Activated T-cell treated with anti-CD3 and anti-CD28 coated beads for 4 hours (primary cell): Measurements from ENCODE around the gene MYL10.

Experiments
- DNase-seq: peaks from one replicate; pipeline ENCODE4 v3.0.0-alpha.2; 2020

Gene MYL10

DNA sequence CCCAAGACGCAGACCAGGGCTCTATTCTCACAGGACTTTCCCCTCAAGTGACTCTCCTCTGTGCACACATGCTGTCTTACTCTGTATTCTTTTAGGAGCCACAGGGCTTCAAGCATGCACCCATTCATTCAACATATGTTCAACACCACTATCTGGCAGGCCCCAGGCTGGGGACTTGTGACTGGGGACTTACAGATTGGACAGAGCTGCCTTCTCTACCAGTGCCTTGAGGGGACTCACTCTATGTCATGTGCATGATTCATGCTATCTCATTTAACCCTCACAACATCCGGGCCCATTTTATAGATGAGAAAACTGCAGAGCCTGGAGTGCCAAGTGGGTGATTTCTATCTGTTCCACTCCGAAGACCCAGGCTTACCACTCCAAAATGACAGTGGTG is 34.3 kb downstream of the MYL10 start:
- DNase-seq = no peak

DNA sequence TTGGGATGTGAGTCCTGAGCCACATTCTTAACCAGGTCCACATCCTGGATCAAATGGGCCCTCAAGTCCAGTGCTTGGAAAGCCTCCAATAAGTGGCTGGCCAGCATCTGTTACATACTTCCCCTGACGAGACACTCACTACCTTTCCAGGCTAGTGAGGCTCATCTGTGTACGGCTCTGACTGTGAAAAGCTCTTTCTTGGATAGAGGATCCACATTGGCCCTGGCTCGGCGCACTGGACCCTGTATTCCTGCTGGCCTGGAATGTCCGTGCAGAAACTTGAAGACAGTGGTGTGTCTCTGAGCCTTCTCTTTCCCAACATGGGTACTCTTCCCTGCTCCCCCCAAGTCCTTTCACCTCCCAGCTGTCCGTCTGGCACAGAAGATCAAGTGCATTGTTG is 35.5 kb downstream of the MYL10 start:
- no peak for DNase-seq

DNA sequence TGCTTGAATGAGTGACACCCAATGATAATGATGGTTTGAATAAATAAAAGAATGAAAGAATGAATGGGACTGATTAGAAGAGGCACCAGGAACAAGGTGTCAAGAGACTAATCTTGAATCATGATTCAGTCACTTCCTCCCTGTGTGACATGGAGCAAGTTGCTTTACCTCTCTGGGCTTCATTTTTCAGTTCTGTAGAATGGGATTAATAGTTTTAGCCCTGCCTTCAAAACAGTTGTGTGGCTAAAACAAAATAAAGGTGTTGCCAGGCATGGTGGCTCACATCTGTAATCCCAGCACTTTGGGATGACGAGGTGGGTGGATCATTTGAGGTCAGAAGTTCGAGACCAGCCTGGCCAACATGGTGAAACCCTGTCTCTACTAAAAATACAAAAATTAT is 37.6 kb downstream of the MYL10 start:
- DNase-seq = no peak

DNA sequence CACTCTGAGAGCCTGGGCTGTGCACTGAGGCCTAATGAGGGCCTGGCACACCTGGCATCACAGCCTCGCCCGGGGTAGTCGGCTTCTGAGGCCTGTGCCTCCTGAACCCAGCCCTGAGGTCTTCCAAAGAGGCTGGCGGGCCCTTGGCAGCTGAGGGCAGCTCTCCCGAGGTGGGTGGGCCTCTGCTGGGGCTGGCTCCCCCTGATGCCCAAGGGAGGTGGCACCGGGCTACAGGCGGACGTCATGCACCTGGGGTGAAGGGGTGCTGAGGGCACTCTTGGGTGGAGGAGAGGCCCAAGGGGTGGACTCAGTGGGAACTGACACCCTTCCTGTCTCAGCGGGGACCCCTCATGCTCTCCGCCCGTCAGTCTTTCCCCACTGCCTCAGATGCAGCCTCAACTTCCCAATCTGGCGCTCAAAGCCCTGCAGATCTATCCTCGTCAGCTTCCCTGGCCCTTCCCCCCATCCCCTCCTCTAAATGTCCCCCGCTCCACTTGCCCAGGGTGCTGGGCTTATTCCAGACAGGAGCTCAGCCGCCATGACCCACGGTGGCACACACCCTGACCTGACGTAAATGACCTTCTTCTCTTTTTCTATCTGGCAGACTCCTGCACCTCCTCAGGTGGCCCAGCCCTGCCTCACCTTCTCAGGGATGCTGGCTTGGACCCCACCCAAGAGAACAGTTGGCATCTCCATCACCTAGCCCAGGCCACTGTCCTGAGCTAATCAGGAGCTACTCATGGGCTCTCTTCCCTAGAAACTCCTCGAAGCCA is 38.2 kb downstream of the MYL10 start:
- no peak for DNase-seq

DNA sequence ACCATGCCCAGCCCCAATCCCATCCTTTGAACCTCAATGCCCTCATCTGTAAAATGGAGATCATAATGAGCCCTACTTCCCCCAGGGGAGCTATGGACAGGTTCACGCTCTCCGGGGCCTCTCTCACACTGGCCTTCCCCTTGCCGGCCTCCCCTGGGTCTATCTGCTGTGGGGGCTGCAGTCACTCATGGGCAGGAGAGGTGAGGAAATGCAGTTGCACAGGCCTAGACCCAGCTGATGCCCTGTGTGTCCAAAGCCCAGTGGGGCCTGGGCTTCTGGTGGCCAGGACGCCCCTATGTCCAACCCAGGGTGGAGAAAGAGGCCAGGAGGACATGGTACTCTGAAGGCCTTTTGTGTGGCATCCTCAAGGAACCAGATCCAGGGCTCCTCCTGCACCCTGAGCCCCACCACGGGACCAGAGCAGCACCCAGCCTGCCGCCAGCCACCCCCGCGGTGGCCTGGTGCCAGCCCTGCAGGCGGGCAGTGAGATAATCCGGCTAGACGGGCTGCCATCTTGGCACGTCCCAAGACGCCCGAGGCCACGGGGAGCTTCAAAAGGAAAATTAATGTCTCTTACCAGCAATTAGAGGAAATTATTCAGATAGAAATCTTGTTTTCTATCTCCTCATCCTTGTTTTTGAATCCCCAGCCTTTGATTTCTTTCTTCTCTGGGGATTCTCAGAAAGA is 39.0 kb downstream of the MYL10 start:
- no peak for DNase-seq

DNA sequence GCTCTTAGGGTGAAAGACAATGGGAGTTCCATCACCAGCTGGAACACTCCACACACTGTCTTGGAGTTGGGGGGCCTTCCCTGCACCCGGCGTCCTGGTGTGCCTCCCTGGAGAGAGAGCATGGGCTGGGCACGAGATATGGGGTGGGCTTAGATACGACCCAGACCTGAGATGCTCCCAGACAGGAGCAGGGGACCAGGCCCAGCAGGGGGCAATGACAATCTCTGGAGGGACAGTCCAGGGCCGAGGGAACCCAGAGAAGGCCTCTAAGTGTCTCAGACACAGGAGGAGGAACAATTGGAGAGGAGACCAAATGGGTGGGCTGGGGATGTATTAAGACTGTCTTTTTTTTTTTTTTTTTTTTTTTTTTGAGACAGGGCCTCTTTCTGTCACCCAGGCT is 40.0 kb downstream of the MYL10 start:
- no peak for DNase-seq

DNA sequence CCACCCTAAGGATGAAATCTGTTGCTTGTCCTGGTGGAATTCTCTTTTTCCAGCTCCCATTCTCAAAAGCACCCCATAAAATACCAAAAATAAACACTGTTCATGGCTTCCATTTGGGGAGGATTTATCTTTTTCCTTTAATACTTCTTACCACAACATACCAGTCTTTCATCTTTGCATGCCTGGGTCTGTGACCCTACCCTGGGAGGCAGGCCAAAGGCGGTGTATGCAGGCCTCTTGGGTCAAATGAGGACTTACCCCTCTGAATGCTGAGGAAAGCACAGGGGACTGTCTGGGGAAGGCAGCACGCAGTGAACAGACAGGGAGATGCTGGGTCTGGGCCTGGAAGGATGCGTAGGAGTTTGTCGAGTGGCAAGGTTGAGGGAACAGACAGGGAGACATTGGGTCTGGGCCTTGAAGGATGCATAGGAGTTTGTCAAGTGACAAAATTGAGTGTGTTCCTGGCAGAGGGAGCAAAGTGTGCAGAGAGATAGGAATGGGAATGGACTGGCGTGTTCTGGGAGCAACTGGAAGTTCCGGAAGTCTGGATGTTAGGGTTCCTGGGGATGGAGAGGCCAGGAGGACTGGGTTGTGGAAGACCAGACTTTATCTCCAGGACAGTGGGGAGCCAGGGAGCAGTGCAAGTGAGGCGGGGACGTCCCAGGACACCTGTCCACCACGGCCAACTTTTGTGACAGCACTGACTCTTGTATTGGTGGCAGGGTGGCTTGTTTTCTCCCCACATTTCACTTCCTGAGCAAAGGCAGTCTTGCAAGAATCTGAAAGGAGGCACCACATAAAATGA is 40.8 kb downstream of the MYL10 start:
- no peak for DNase-seq

DNA sequence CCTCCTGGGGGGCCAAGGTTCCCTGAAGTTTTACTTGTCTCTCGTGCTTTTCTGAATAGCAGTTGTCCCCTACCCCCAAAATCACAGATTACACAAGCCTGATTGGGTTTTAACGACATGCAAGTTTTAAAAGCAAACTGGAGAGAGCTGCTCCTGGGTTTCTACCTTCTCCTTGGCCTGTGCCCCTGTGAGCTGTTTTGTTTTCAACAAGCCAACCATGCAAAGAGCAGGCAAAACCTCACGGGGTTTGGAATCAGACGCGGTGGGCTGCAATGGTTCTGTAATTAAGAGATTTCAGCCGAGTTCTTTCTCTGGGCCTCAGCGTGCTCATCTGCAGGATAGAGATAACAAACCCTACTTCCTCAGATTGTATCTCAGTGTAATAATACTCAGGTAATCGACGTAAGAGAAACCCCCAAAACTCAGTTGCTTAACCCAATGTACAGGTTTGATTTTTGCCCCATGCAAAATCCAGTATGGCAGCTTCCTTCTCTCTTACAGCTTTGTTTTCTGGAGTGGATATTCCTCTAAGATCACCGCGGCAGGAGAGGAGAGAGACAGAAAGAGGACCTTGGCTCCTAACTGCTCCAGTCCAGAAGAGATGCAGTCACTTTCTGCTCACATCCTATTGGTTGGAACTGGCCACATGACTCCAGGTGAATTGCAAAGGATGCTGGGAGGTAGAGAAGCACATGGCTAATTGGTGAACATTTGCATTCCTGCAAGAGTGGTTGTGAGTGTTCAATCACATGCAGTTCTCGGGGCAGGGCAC is 42.0 kb downstream of the MYL10 start:
- no peak for DNase-seq

DNA sequence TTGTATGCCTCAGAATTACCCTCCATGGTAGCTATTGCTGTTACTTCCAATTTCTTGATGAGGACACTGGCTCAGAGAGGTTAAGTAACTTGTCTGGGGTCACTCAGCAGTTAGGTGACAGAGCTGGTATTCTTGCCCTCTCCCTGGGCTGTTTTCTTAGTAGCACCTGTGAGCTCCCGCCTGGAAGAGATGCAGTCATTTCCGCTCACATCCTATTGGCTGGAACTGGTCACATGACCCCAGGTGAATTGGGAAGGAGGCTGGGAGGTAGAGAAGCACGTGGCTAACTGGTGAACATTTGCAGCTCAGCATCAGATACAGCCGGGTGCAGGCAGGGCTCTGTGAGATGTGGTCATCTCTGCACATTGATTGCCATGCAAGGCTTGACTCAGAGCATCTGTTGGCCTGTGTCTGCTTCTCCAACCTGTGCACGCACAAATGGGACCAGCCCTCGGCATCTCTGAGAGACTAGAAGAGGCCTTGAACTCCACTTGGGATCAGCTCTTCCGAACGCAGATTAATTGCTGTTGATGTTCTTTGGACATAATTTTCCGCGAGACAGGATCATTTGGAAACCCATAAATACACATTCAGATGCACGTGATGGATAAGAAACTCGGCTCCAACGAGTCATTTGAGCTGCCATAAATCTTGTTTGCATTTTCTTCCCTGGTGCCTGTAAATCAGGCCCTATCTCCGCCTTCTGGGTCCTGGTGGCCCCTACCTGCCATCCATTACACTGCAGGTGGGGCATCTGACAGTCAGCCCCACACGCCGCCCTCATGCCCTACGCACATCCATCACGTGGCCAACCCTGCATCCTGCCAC is 42.8 kb downstream of the MYL10 start:
- no peak for DNase-seq

DNA sequence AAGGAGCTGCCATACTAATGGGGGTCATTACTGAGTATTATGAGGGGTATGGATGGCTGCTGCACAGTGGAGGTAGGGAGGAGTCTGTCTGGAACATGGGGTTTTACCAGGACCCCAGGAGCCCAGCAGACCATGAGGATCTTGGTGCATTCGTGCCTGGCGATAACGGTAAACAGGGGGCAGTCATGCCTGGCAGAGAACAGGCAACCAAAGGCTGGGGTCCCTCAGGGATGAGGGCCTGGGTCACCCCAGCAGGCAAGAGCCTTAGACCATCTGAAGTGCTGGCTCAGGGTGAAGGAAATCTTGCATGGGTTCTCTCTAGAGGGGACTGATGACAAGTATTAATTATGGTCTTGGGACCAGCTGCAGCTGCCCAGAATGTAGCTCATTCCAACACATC is 46.1 kb downstream of the MYL10 start:
- DNase-seq = no peak

DNA sequence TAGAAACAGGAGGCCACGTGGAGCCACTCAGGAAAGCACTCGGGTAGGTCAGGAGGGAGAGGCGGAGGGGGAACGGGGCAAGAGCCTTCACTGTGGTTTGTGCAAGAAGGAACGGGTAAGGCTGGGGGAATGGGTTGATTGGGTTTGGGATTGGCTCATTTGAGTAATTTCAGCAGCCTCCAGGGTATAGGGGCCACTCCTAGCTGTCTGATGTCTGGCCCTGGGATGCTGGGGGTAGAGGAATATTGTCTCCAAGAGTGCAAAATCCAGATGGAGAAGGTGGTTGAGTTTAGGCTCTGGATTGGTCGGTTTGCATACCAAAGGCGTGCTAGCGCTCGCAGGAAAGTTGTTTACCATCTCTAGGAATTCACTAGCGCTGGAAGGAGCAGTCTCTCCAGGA is 47.2 kb downstream of the MYL10 start:
- DNase-seq = no peak

DNA sequence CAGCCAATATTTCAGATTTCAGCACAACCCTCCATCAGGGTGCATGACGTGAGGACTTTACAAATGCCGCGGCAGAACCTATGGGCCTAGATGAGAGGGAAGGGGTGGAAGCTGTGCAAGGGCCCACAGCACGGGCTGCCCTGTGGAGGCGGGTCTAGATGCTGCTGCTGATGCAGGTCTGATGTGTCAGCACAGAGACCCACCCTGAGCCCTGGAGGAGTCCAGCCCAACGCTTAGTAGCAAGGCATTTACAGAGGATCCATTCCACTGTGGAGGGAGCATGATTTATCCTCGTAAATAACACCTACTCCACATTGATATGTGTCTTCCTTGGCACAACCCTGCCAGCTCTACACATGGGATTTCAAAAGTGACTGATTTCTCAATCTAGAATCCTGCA is 48.5 kb downstream of the MYL10 start:
- DNase-seq = no peak

DNA sequence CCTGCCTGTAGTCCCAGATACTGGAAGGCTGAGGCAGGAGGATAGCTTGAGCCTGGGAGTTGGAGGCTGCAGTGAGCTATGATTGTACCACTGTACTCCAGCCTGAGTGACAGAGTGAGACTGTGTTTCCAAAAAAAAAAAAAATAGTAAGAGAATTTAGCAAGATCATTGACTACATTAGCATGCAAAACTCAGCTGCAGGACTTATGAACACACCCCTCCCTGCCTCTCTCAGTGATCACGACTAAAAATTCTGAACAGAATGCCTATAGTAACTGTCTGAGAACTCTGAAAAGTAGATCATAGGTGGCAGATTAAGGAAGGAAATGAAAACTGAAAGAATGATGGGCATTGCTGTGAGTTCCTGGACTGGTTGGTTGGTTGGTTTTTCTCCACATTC is 50.5 kb downstream of the MYL10 start:
- no peak for DNase-seq

DNA sequence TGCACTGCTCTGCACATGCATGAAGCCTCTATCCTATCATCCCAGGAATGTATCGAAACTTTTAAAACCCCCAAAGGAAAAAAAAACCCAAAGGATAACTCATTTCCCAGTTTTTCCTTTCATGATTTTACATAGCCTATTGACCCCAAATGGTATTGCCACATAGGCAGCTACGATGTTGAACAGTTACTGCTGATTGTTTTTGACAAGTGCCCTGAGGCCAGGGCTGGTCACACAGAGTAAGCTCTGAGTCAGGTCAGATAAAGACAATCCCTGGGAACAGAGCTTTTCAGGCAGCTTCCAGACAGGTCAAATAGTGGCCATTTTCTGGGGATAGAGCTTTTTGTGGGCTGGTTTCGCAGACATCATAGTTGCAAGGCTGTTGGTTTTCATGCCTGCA is 52.1 kb downstream of the MYL10 start:
- DNase-seq = no peak

DNA sequence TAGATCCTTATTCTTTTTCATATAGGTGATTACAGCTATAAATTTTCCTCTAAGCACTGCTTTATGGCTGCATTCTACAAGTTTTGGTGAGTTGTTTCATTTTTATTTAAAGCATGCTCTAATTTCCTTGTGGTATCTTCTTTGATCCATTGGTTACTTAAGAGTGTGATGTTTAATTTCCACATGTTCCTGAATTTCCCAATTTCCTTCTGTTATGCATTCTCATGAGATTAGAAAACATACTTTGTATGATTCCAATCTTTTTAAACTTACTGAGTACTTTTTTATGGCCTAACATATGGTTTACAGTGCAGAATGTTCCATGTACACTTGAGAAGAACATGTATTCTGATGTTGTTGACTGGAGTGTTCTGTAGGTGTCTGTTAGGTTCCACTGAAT is 53.4 kb downstream of the MYL10 start:
- DNase-seq = no peak

DNA sequence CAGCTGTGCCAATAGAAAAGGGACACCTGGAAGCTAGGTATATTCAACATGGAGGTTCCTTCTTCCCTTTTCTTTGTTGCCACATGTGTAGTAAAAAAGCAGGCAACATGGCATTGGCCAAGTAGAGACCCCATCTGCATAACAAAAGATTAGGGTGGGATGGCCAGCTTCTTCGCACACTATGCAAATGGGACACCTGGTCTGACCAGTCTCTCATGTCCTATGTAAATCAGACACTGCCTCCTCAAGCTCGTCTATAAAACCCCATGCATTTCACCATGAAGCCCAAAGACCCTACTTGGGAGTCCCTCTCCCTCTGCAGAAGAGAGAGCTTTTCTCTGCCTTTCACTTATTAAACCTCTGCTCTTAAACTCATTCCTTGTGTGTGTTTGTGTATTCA is 53.9 kb downstream of the MYL10 start:
- no peak for DNase-seq

DNA sequence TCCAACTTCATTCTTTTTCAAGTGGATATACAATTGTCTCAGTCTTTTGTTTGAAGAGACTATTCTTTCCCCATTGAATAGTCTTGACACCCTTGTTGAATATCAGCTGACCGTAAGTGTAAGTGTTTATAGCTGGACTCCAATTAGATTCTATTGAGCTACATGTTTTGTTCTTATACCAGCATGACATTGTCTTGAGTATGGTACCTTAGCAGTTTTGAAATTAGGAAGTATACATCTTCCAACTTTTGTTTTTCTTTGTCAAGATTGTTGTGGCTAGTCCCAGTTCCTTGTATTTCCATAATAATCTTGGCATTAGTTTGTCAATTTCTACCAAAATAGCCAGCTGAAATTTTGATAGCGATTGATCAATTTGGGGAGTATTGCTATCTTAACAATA is 56.9 kb downstream of the MYL10 start:
- DNase-seq = no peak

DNA sequence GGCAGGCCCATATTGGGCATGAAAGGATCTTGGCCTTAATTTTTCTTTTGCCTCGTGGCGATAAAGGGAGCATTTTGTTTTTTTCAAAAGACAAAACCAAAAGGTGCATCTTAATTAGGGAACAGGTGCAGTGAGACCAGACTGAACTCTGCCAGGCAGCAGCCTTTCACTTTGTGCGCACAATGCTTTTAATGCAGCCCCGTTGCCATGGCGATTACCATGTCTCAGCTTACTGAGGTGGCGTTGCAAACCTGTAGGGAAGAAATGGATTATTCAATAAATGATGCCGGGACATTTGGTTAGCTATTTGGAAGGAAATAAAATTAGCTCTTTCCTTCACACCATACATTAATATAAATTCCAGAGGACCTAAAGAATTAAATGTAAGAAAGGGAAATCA is 61.9 kb downstream of the MYL10 start:
- DNase-seq = no peak

DNA sequence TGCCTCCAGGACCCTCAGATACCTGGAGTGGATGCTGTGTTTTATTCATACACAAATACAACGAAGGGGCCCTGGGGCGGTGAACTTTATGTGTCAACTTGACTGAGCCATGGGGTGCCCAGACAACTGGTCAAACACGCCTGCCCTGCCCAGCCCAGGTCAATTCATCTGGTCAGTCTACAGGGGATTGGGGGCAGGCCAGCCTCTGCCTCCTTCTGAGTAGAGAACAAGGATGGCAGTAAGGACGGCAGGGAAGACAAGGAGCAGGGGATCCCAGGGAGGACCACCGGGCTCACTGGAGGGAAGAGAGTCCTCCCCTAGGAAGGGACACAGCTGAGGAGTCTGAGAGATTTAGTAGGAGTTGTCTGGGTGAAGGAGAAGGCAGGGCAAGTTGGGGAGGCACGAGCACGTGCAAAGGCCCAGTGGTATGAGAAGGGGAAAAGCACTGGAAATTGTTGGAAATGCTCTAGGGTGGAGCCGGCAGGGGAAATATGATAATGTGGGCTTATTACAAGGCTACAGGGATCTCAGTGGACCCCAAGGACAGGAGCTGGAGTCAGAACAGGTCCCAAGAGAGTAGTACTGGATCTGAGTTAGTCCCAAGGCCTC is 63.4 kb downstream of the MYL10 start:
- no peak for DNase-seq

DNA sequence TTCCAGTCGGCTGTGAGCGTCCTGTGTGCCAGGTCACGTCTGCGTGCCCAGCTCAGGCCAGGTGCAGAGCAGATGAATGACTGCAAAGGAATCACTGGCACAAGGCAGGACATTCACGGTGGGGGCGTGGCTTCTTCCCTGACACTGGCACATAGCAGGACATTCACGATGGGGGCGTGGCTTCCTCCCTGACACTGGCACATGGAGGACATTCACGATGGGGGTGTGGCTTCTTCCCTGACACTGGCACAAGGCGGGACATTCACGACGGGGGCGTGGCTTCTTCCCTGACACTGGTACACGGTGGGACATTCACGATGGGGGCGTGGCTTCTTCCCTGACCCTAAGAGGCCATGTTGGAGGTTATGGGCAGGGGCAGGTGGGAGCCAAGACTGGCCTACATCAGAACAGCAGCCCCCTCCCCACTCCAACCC is 64.3 kb downstream of the MYL10 start:
- DNase-seq = no peak

DNA sequence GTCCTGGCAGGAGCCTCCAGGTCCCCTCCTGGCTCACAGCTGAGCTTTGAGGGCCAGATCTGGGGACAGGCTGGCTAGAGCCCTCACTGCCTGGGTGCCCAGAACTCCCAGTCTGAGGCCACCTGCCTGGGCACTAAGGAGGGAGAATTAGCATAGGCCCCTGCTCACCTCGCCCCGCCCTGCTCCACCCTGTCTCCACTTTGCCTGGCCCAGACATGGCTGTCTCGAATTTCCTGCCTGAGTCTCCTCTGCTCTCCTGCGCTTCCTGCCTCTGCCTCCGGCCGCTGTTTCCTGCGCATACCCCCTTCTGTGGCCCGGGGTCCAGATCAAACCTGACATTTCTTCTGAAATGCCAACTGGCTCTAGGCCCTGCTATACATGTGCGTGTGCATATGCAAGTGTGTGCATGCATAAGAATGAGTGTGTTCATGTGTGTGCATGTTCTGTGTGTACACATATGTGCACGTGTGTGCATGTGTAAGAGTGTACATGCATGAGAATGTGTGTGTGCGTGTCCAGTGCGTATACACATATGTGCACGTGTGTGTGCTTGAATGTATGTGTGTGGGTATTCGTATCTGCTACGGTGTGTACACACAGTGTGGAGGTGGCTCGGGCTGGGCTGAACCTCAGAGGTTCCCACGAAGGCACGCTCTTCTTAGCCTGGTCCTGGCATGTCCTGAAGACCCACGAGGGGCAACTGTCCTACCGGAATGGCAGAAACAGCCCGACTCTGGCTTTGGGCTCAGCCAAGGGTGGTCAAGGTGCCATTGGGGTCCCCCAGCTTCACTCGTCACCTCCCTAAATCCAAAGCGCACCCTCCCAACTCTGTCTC is 64.9 kb downstream of the MYL10 start:
- DNase-seq = no peak
